GM12801 (cell line): ENCODE measurements around the gene SLC38A3.

Experiments used
- CTCF ChIP-seq: IDR thresholded peaks from one replicate; pipeline ENCODE4 v1.5.1; 2011; ENCODE audit warnings: control low read depth; ENCODE audit not compliant: insufficient read length; ENCODE audit errors: extremely low read depth

SLC38A3 gene

GRCh38 chr3:50203113-50203808 lies 1.8 kb upstream of the SLC38A3 start:
- TF ChIP-seq CTCF, result no peak

GRCh38 chr3:50203809-50204803 lies 965 bp upstream of the SLC38A3 start:
- no peak for TF ChIP-seq CTCF

GRCh38 chr3:50205413-50206276 lies 574 bp downstream of the SLC38A3 start:
- TF ChIP-seq CTCF, result no peak

- TF ChIP-seq CTCF, result no peak
Measured at GRCh38 chr3:50207359-50208042, 2.4 kb downstream of the SLC38A3 start.

- TF ChIP-seq CTCF, result no peak
Measured at GRCh38 chr3:50208677-50209344, 3.7 kb downstream of the SLC38A3 start.

GRCh38 chr3:50210176-50210509 lies 5.1 kb downstream of the SLC38A3 start:
- no peak for TF ChIP-seq CTCF
